HL-60 (cell line): ENCODE measurements around the gene TRIP10.

Experiments used
- DNase-seq, 2 experiments: peaks; one replicate each; pipeline ENCODE4 v3.0.0-alpha.2; 2010 to 2020; ENCODE audit warnings: low read depth in 1 of 2, low spot score in 1 of 2
- H3K27ac ChIP-seq: fragments of 250-450 bp; sonication (Bioruptor Pico); replicated peaks from 2 replicates; pipeline ENCODE4 v1.5.1; 2020; ENCODE audit warnings: mild to moderate bottlenecking, moderate library complexity
- H3K27me3 ChIP-seq: fragments of 250-450 bp; sonication (Bioruptor Pico); 2 replicates; pipeline ENCODE4 v1.5.1; 2021; ENCODE audit warnings: mild to moderate bottlenecking, moderate library complexity; ENCODE audit not compliant: insufficient read depth, poor library complexity, severe bottlenecking
- H3K4me3 ChIP-seq: replicated peaks from 2 replicates; pipeline ENCODE4 v1.5.1; 2011; ENCODE audit warnings: mild to moderate bottlenecking, control low read depth, low read length; ENCODE audit not compliant: insufficient read depth
- GABPA ChIP-seq: IDR thresholded peaks from 2 replicates; pipeline ENCODE4 v1.6.1; 2012; ENCODE audit warnings: low read depth
- POLR2AphosphoS5 ChIP-seq: IDR thresholded peaks from 2 replicates; pipeline ENCODE4 v1.6.1; 2012; ENCODE audit warnings: low read depth
- REST ChIP-seq: IDR thresholded peaks from 2 replicates; pipeline ENCODE4 v1.6.1; 2012; ENCODE audit warnings: low read depth; ENCODE audit not compliant: insufficient replicate concordance
- SPI1 ChIP-seq: IDR thresholded peaks from 2 replicates; pipeline ENCODE4 v1.6.1; 2012; ENCODE audit warnings: low read depth, mild to moderate bottlenecking, borderline replicate concordance
- TF ChIP-seq, protein P1 (sequence below): IDR thresholded peaks from one replicate; pipeline ENCODE4 v1.5.1; 2011; ENCODE audit warnings: low read length, control low read depth, inconsistent platforms; ENCODE audit not compliant: insufficient read depth

TRIP10 gene

GRCh38 chr19:6776999-6777398 is 37.5 kb downstream of the TRIP10 start:
- Histone ChIP-seq H3K4me3 (no peak overlapping the region), H3K27ac (no peak overlapping the region), H3K27me3 (no peaks in the 10 kb centered on the region)
- no peak for DNase-seq
- TF ChIP-seq GABPA: no peak
- TF ChIP-seq, protein P1, sequence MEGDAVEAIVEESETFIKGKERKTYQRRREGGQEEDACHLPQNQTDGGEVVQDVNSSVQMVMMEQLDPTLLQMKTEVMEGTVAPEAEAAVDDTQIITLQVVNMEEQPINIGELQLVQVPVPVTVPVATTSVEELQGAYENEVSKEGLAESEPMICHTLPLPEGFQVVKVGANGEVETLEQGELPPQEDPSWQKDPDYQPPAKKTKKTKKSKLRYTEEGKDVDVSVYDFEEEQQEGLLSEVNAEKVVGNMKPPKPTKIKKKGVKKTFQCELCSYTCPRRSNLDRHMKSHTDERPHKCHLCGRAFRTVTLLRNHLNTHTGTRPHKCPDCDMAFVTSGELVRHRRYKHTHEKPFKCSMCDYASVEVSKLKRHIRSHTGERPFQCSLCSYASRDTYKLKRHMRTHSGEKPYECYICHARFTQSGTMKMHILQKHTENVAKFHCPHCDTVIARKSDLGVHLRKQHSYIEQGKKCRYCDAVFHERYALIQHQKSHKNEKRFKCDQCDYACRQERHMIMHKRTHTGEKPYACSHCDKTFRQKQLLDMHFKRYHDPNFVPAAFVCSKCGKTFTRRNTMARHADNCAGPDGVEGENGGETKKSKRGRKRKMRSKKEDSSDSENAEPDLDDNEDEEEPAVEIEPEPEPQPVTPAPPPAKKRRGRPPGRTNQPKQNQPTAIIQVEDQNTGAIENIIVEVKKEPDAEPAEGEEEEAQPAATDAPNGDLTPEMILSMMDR: no peak
- no peak for TF ChIP-seq SPI1
- TF ChIP-seq REST: no peak
- no peak for TF ChIP-seq POLR2AphosphoS5

DNA sequence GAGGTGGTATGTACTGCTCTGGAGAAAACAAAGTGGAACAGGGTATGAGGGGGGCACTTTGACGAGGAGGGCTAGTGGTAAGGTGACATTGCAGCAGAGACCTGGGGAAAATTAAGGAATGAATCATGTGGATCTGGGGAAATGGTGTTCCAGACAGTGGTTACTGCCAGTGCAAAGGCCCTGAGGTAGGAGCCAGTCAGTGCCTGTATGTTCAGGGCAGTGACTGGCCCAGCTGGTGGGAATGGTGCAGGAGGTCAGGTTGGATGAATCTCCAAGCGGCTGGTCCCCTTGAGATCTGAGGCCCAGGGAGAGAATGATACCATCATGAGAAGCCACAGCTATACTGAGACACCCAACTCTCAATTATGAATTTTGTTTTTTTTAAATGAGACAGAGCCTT is 38.0 kb downstream of the TRIP10 start:
- TF ChIP-seq SPI1 (no peak), GABPA (no peak), REST (no peak), POLR2AphosphoS5 (no peak)
- TF ChIP-seq, protein P1: no peak
- H3K27me3 ChIP-seq: no peaks in the 10 kb centered on the region
- H3K4me3 ChIP-seq: no peak overlapping the region
- H3K27ac ChIP-seq: no peak overlapping the region
- no peak for DNase-seq

- TF ChIP-seq SPI1 (no peak), REST (no peak), GABPA (no peak), POLR2AphosphoS5 (no peak)
- TF ChIP-seq, protein P1: no peak
- no peak for DNase-seq
- Histone ChIP-seq H3K27ac (no peak overlapping the region), H3K27me3 (no peaks in the 10 kb centered on the region), H3K4me3 (no peak overlapping the region)
These were observed 38.9 kb downstream of the TRIP10 start for GRCh38 chr19:6778386-6778785.
